Left renal cortex interstitium (tissue), 4 donors: ENCODE data around the gene PATL1. TPM values are rescaled to one million over a fixed set of nuclear protein-coding genes. Genes with fewer than 3 reads are reported as not detected.
"Not testable (repeated sequence)": the region's sequence is repeated elsewhere in the genome, so short reads cannot be mapped to it uniquely, and the experiment has no call there.

ENCODE experiments used
- DNase-seq, 4 donors: peaks; one replicate each; pipeline ENCODE4 v3.0.0-alpha.2; 2013; ENCODE audit warnings: low read depth in 4 of 4, low spot score in 2 of 4, missing footprints in 1 of 4
- polyA plus RNA-seq, 4 donors: library from polyadenylated mRNA; unstranded; fragments of 120-200 nt; gene quantifications; one replicate each; pipeline ENCODE4 v1.2.1, GENCODE V29; 2013; ENCODE audit not compliant: insufficient read length in 4 of 4

Gene PATL1, protein sequence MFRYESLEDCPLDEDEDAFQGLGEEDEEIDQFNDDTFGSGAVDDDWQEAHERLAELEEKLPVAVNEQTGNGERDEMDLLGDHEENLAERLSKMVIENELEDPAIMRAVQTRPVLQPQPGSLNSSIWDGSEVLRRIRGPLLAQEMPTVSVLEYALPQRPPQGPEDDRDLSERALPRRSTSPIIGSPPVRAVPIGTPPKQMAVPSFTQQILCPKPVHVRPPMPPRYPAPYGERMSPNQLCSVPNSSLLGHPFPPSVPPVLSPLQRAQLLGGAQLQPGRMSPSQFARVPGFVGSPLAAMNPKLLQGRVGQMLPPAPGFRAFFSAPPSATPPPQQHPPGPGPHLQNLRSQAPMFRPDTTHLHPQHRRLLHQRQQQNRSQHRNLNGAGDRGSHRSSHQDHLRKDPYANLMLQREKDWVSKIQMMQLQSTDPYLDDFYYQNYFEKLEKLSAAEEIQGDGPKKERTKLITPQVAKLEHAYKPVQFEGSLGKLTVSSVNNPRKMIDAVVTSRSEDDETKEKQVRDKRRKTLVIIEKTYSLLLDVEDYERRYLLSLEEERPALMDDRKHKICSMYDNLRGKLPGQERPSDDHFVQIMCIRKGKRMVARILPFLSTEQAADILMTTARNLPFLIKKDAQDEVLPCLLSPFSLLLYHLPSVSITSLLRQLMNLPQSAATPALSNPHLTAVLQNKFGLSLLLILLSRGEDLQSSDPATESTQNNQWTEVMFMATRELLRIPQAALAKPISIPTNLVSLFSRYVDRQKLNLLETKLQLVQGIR
- polyA plus RNA-seq, result 10 to 100 TPM; 29.7 to 52.5 (median 46.3) TPM

DNA sequence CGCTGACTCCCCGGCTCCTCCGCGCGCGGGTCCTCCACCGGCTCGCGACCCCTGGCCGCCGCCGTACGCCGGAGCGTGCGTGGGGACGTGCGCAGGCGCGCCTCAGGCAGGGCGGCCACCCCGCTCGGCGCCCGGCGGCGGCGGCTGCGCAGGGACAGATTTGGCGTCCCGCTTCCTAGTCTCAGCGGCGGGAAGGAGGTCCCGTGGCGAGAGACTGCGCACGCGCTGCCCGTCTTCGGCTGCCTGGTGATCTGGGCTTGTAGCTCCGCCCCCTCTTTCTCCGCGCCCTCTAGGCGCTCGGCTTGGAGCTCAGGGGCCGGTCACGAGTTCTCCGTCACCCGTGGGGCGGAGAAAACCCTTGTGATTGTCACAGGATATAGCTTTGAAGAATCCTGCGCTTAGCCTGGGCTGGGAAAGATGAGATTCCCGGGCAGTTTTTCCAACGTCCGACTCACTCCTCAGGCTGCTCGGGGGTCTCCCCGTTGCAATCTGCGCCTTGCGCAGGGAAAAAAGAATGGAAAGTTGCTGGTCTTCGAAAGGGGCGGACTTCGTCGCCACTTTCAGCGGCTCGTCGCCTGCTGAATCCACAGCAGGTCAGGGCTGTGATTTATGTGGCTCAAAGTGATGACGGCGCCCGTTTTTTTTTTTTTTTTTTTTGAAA, at the start of gene PATL1:
PATL1 (minus strand) TSS at position 88 of the 661 bp plus-strand sequence. CDS start 142 bp downstream, outside the sequence.
- DNase-seq, result peak; percentile 93 to 100 (median 98)

DNA sequence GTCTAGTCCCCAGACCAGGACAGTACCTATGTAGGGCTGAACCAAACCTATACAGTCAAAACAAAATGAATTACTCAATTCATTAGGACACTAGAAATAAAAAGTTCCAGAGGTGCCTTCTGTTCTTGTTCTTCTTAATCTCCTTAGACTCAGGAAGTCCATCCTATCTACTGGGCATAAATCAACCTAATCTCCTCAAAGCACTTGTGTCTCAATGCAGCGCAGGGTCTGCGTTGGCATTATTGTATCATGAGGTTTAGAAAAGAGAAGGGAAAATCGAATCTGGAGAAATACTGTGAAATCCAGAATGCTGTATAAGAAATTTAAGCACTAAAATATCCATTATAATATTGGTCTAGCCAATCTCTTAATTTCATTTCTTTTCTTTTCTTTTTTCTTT, 47.2 kb upstream of the PATL1 start:
- no peak for DNase-seq

GRCh38 chr11:59713745-59714144, 44.9 kb upstream of the PATL1 start, which contains the start of gene OR10V1:
Gene OR10V1 (minus strand): TSS chr11:59713845. CDS start chr11:59713845, 0 bp downstream.
- no peak for DNase-seq

GRCh38 chr11:59710136-59710847, 41.5 kb upstream of the PATL1 start:
- DNase-seq, result no peak

GRCh38 chr11:59708537-59708936, 39.7 kb upstream of the PATL1 start:
- DNase-seq, result no peak

GRCh38 chr11:59707371-59707770, 38.5 kb upstream of the PATL1 start:
- DNase-seq, result no peak

GRCh38 chr11:59706518-59707285, 37.9 kb upstream of the PATL1 start:
- DNase-seq, result no peak

GRCh38 chr11:59705294-59705693, 36.5 kb upstream of the PATL1 start:
- DNase-seq, result no peak

DNA sequence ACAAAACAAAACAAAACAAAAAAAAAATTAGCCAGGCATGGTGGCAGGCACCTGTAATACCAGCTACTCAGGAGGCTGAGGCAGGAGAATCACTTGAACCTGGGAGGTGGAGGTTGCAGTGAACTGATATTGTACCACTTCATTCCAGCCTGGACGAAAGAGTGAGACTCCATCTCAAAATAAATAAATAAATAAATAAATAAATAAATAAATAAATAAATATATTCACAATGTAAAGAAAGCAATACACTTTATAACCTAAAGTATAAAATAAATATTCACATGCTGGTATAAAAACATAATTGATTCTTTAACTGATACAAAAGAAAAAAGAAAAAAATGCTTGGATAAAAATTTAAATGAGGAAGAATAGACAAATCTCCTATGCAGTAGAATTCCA, 34.7 kb upstream of the PATL1 start:
- not testable (repeated sequence) for DNase-seq

- not testable (repeated sequence) for DNase-seq
These were observed 31.3 kb upstream of the PATL1 start for GRCh38 chr11:59700157-59700556.

GRCh38 chr11:59698506-59698905, 29.7 kb upstream of the PATL1 start:
- no peak for DNase-seq

- no peak for DNase-seq
These were observed 24.1 kb upstream of the PATL1 start for GRCh38 chr11:59692915-59693314.

- no peak for DNase-seq
These were observed 22.3 kb upstream of the PATL1 start for GRCh38 chr11:59691156-59691555.

DNA sequence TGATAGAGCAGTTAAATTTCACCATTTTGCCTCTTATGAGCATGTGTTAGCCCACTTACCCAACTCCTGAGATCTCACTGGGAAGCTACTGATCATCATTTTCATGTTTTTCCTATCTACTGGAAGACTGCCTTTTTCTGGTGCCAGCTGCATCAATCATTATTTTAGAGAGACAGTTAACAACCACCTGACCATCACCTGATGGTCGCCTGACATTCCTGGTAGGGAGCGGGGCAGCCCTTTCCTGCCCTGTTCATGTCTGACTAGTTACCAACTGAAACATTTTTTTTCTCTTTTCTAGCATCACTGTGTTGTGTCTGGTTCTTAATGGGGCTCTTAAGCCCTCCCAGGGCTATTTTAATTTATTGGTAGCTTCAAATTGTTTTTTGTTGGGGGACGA, 20.2 kb upstream of the PATL1 start:
- DNase-seq, result no peak

DNA sequence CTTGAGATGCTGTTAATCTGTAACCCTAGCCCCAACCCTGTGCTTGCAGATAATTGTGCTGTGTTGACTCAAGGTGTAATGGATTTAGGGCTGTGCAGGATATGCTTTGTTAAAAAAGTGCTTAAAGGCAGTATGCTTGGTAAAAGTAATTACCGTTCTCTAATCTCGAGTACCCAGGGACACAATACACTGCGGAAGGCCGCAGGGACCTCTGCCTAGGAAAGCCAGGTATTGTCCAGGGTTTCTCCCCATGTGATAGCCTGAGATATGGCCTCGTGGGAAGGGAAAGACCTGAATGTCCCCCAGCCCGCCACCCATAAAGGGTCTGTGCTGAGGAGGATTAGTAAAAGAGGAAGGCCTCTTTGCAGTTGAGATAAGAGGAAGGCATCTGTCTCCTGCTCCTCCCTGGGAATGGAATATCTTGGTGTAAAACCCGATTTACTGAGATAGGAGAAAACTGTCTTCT, 12.5 kb upstream of the PATL1 start:
- not testable (repeated sequence) for DNase-seq

DNA sequence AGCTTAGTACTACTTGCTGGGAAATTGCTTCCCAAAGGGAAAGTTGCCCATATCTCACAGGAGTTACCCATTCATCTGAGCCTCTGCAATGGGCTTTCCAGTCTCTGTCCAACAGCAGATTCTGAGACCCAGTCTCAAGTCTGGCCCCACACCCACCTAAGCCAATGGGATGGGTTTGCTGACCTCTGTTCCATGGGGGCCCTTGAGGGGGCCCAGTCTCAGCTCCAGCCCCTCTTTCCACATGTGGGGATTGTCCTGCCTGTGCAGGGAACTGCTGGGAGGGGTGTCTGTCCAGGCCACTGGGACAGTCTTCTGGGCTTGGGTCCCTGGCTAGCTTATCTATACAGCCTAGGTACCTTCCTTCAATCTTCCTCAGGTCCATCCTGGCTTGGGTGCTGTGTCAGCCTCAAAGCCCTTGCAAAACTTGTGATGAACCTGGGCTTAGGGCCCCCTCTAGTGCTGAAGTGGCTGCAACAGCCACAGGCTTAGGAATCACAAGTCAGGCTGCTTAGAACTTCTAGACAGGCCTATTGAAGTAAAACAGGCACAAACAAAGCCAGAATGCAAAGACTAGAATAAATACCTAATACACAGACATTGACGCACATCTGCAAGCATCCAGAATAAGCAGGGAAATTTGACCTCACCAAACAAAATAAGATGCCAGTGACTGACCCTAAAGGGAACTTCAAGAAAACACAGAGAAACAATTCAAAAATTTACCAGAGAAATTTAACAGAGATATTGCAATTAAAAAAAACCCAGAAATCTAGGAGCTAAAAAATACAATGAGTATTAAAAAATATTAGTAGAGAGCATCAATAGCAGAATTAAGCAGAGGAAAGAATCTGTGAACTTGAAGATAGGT, 11.7 kb upstream of the PATL1 start:
- peak in 3 of 4 donors; percentile 18 to 50 (median 45) for DNase-seq

GRCh38 chr11:59679347-59679746, 10.5 kb upstream of the PATL1 start:
- DNase-seq, result no peak

DNA sequence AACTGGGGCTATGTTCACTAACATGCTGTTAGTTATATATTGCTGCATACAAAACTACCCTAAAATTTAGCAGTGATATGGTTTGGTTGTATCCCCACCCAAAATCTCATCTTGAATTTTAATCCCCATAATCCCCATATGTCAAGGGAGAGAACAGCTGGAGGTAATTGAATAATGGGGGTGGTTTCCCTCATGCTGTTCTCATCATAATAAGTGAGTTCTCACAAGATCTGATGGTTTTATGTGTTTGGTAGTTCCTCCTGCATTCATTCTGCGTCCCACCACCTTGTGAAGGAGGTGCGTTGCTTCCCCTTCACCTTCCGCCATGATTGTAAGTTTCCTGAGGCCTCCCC, 10.0 kb upstream of the PATL1 start:
- no peak for DNase-seq
